OCI-LY1 (cell line): ENCODE measurements around the gene TMEM33.

ENCODE experiments used
- H2AFZ ChIP-seq: fragments of 200-600 bp; sonication (generic), shearing (Covaris generic); 2 replicates; pipeline ENCODE4 v1.6.0; 2014; ENCODE audit warnings: antibody characterized with exemption, mild to moderate bottlenecking, low read length
- H3F3A ChIP-seq: fragments of 200-600 bp; sonication (generic), shearing (Covaris generic); 2 replicates; pipeline ENCODE4 v1.6.0; 2014; ENCODE audit warnings: mild to moderate bottlenecking, antibody characterized with exemption, low read length, moderate library complexity; ENCODE audit not compliant: insufficient read depth
- H3K27ac ChIP-seq: fragments of 200-600 bp; sonication (generic); 2 replicates; pipeline ENCODE4 v1.5.1; 2014; ENCODE audit warnings: low read length, mixed run types, mild to moderate bottlenecking, low read depth; ENCODE audit not compliant: poor library complexity, severe bottlenecking
- H3K27me3 ChIP-seq: fragments of 200-600 bp; sonication (generic); 2 replicates; pipeline ENCODE4 v1.6.0; 2014; ENCODE audit warnings: antibody characterized with exemption, mild to moderate bottlenecking, low read length, moderate library complexity; ENCODE audit not compliant: insufficient read depth
- H3K36me3 ChIP-seq: fragments of 200-600 bp; sonication (generic); 2 replicates; pipeline ENCODE4 v1.6.1; 2014; ENCODE audit warnings: mild to moderate bottlenecking, antibody characterized with exemption, low read length, moderate library complexity, mixed read lengths; ENCODE audit not compliant: insufficient read depth
- H3K4me1 ChIP-seq: fragments of 200-600 bp; sonication (generic); 2 replicates; pipeline ENCODE4 v1.5.1; 2014; ENCODE audit warnings: mild to moderate bottlenecking, low read length, moderate library complexity; ENCODE audit not compliant: insufficient read depth, severe bottlenecking
- H3K4me2 ChIP-seq: fragments of 200-600 bp; sonication (generic), shearing (Covaris generic); 2 replicates; pipeline ENCODE4 v1.6.1; 2014; ENCODE audit warnings: low read length
- H3K4me3 ChIP-seq: fragments of 200-600 bp; sonication (generic); 2 replicates; pipeline ENCODE4 v1.5.1; 2014; ENCODE audit warnings: low read length, low read depth, mild to moderate bottlenecking, mixed read lengths; ENCODE audit not compliant: poor library complexity, severe bottlenecking
- H3K79me2 ChIP-seq: fragments of 200-600 bp; shearing (Covaris generic); 2 replicates; pipeline ENCODE4 v1.6.1; 2016; ENCODE audit warnings: mixed run types, low read length, mixed read lengths; ENCODE audit not compliant: insufficient read depth
- H3K9ac ChIP-seq: fragments of 200-600 bp; sonication (generic), shearing (Covaris generic); 2 replicates; pipeline ENCODE4 v1.6.1; 2014; ENCODE audit warnings: mild to moderate bottlenecking, low read length, mixed read lengths
- H3K9me2 ChIP-seq: fragments of 200-600 bp; sonication (generic), shearing (Covaris generic); 2 replicates; pipeline ENCODE4 v1.6.1; 2014; ENCODE audit warnings: low read depth, mild to moderate bottlenecking, low read length, mixed read lengths
- H3K9me3 ChIP-seq: fragments of 200-600 bp; shearing (Covaris generic); 2 replicates; pipeline ENCODE4 v1.6.1; 2014; ENCODE audit warnings: low read length, mixed read lengths
- H4K20me1 ChIP-seq: fragments of 200-600 bp; sonication (generic), shearing (Covaris generic); 2 replicates; pipeline ENCODE4 v1.6.0; 2016; ENCODE audit warnings: mild to moderate bottlenecking, low read length; ENCODE audit not compliant: insufficient read depth
- CTCF ChIP-seq: fragments of 200-600 bp; sonication (generic), shearing (Covaris generic); IDR thresholded peaks from 2 replicates; pipeline ENCODE4 v1.5.1; 2017; ENCODE audit warnings: mild to moderate bottlenecking, antibody characterized with exemption, low read length, moderate library complexity, mixed read lengths
- EZH2 ChIP-seq: fragments of 200-600 bp; sonication (generic), shearing (Covaris generic); IDR thresholded peaks from 2 replicates; pipeline ENCODE4 v1.8.0; 2017; ENCODE audit warnings: borderline replicate concordance, mixed run types, mild to moderate bottlenecking, antibody characterized with exemption, low read length, moderate library complexity, mixed read lengths

The TMEM33 gene

GRCh38 chr4:41921476-41921875 lies 13.8 kb upstream of the TMEM33 start:
- no peaks in the 10 kb centered on the region for H3K36me3 ChIP-seq
- H3K4me1 ChIP-seq, result no peaks in the 10 kb centered on the region
- 0 out of 2 replicates have a peak, but pooled peaks cover 2% of the 10 kb centered on the region for H3K9me3 ChIP-seq
- no peaks in the 10 kb centered on the region for H3F3A ChIP-seq
- no peak overlapping the region for H3K27ac ChIP-seq
- no peak overlapping the region for H3K4me3 ChIP-seq
- H3K27me3 ChIP-seq, result no peaks in the 10 kb centered on the region
- H3K9me2 ChIP-seq, result no peaks in the 10 kb centered on the region
- no peak overlapping the region for H3K9ac ChIP-seq
- H2AFZ ChIP-seq, result no peak overlapping the region
- TF ChIP-seq EZH2, result no peak
- no peak for TF ChIP-seq CTCF
- H3K79me2 ChIP-seq, result no peaks in the 10 kb centered on the region
- H4K20me1 ChIP-seq, result no peaks in the 10 kb centered on the region
- no peak overlapping the region for H3K4me2 ChIP-seq

GRCh38 chr4:41927796-41928499 lies 7.3 kb upstream of the TMEM33 start:
- TF ChIP-seq EZH2, result no peak
- no peak for TF ChIP-seq CTCF
- H2AFZ ChIP-seq, result no peak overlapping the region
- H3K36me3 ChIP-seq, result no peaks in the 10 kb centered on the region
- no peaks in the 10 kb centered on the region for H3K27me3 ChIP-seq
- no peak overlapping the region for H3K9ac ChIP-seq
- no peaks in the 10 kb centered on the region for H3K9me3 ChIP-seq
- H3K27ac ChIP-seq, result no peak overlapping the region
- H4K20me1 ChIP-seq, result no peaks in the 10 kb centered on the region
- no peaks in the 10 kb centered on the region for H3F3A ChIP-seq
- no peak overlapping the region for H3K4me3 ChIP-seq
- no peak overlapping the region for H3K4me2 ChIP-seq
- no peaks in the 10 kb centered on the region for H3K9me2 ChIP-seq
- H3K4me1 ChIP-seq, result peaks cover 4% of the 10 kb centered on the region
- H3K79me2 ChIP-seq, result no peaks in the 10 kb centered on the region

- H3K9ac ChIP-seq, result no peak overlapping the region
- H3K27ac ChIP-seq, result no peak overlapping the region
- no peak overlapping the region for H2AFZ ChIP-seq
- no peak overlapping the region for H3K4me2 ChIP-seq
- H3K4me3 ChIP-seq, result no peak overlapping the region
- no peaks in the 10 kb centered on the region for H3F3A ChIP-seq
- H3K36me3 ChIP-seq, result no peaks in the 10 kb centered on the region
- TF ChIP-seq CTCF (no peak), EZH2 (no peak)
- H3K4me1 ChIP-seq, result peaks cover 13% of the 10 kb centered on the region
- H3K9me3 ChIP-seq, result no peaks in the 10 kb centered on the region
- peaks cover 2% of the 10 kb centered on the region for H3K79me2 ChIP-seq
- no peaks in the 10 kb centered on the region for H3K27me3 ChIP-seq
- H3K9me2 ChIP-seq, result no peaks in the 10 kb centered on the region
- H4K20me1 ChIP-seq, result no peaks in the 10 kb centered on the region
Measured at GRCh38 chr4:41930139-41930831, 4.9 kb upstream of the TMEM33 start.
